ENCODE results near the gene TPST2.

TPST2 gene

GRCh38 chr22:26486394-26486793 is 103.5 kb downstream of the TPST2 start:
- Histone ChIP-seq H3K9ac (ENCODE audit: low read length) (no peak overlapping the region), H3K4me1 (ENCODE audit: low read length) (peaks cover 28% of the 10 kb centered on the region), H3K4me2 (ENCODE audit: low read length) (no peak overlapping the region), H3K36me3 (replicated peaks; ENCODE audit: low read depth, low read length) (peaks cover 35% of the 10 kb centered on the region), H3K4me3 (ENCODE audit: low read length) (no peak overlapping the region), H3K27me3 (ENCODE audit: low read depth, low read length) (no peaks in the 10 kb centered on the region), H2AFZ (ENCODE audit: low read depth, low read length) (no peak overlapping the region), H3K27ac (ENCODE audit: low read length) (no peak overlapping the region), H3K79me2 (ENCODE audit: low read length) (peaks cover 41% of the 10 kb centered on the region), H3K9me3 (ENCODE audit: insufficient read depth, low read length) (no peaks in the 10 kb centered on the region), H4K20me1 (ENCODE audit: insufficient read depth, low read length) (0 out of 2 replicates have a peak, but pooled peaks cover 4% of the 10 kb centered on the region)
- no peak for TF ChIP-seq CTCF (IDR thresholded peaks at IDR 0.05; ENCODE audit: low read depth, low read length)
- no peak for TF ChIP-seq EZH2phosphoT487 (IDR thresholded peaks at IDR 0.05; ENCODE audit: low read depth)

- TF ChIP-seq CTCF (IDR thresholded peaks at IDR 0.05; ENCODE audit: low read depth, low read length) (no peak), EZH2phosphoT487 (IDR thresholded peaks at IDR 0.05; ENCODE audit: low read depth) (no peak)
- Histone ChIP-seq H3K27me3 (ENCODE audit: low read depth, low read length) (no peaks in the 10 kb centered on the region), H4K20me1 (ENCODE audit: insufficient read depth, low read length) (0 out of 2 replicates have a peak, but pooled peaks cover 4% of the 10 kb centered on the region), H3K4me1 (ENCODE audit: low read length) (peaks cover 33% of the 10 kb centered on the region), H3K79me2 (ENCODE audit: low read length) (peaks cover 45% of the 10 kb centered on the region), H3K9ac (ENCODE audit: low read length) (no peak overlapping the region), H3K4me3 (ENCODE audit: low read length) (no peak overlapping the region), H3K36me3 (replicated peaks; ENCODE audit: low read depth, low read length) (peaks cover 33% of the 10 kb centered on the region), H3K4me2 (ENCODE audit: low read length) (no peak overlapping the region), H3K9me3 (ENCODE audit: insufficient read depth, low read length) (no peaks in the 10 kb centered on the region), H3K27ac (ENCODE audit: low read length) (no peak overlapping the region), H2AFZ (ENCODE audit: low read depth, low read length) (no peak overlapping the region)
Observed at GRCh38 chr22:26485806-26486390, 104.0 kb downstream of the TPST2 start.

- no peak overlapping the region for H2AFZ ChIP-seq (ENCODE audit: low read depth, low read length)
- H3K27me3 ChIP-seq (ENCODE audit: low read depth, low read length) = no peaks in the 10 kb centered on the region
- peak overlapping the region; percentile 87 for H3K4me3 ChIP-seq (ENCODE audit: low read length)
- peaks cover 42% of the 10 kb centered on the region for H3K4me1 ChIP-seq (ENCODE audit: low read length)
- peaks cover 31% of the 10 kb centered on the region for H3K36me3 ChIP-seq (replicated peaks; ENCODE audit: low read depth, low read length)
- TF ChIP-seq EZH2phosphoT487 (IDR thresholded peaks at IDR 0.05; ENCODE audit: low read depth) (no peak), CTCF (IDR thresholded peaks at IDR 0.05; ENCODE audit: low read depth, low read length) (no peak)
- peaks cover 53% of the 10 kb centered on the region for H3K79me2 ChIP-seq (ENCODE audit: low read length)
- no peaks in the 10 kb centered on the region for H3K9me3 ChIP-seq (ENCODE audit: insufficient read depth, low read length)
- no peak overlapping the region for H3K27ac ChIP-seq (ENCODE audit: low read length)
- H4K20me1 ChIP-seq (ENCODE audit: insufficient read depth, low read length) = 0 out of 2 replicates have a peak, but pooled peaks cover 4% of the 10 kb centered on the region
- no peak overlapping the region for H3K9ac ChIP-seq (ENCODE audit: low read length)
- peak overlapping the region; percentile 96 for H3K4me2 ChIP-seq (ENCODE audit: low read length)
Observed at GRCh38 chr22:26485013-26485412, 104.9 kb downstream of the TPST2 start.

- H3K27me3 ChIP-seq (ENCODE audit: low read depth, low read length) = no peaks in the 10 kb centered on the region
- 0 out of 2 replicates have a peak, but pooled peaks cover 4% of the 10 kb centered on the region for H4K20me1 ChIP-seq (ENCODE audit: insufficient read depth, low read length)
- H3K9me3 ChIP-seq (ENCODE audit: insufficient read depth, low read length) = no peaks in the 10 kb centered on the region
- peak overlapping the region; percentile 41 for H2AFZ ChIP-seq (ENCODE audit: low read depth, low read length)
- H3K79me2 ChIP-seq (ENCODE audit: low read length) = peaks cover 57% of the 10 kb centered on the region
- TF ChIP-seq EZH2phosphoT487 (IDR thresholded peaks at IDR 0.05; ENCODE audit: low read depth) = no peak
- H3K4me1 ChIP-seq (ENCODE audit: low read length) = peaks cover 48% of the 10 kb centered on the region
- H3K4me3 ChIP-seq (ENCODE audit: low read length) = peak overlapping the region; percentile 87
- H3K27ac ChIP-seq (ENCODE audit: low read length) = peak overlapping the region; percentile 65
- H3K36me3 ChIP-seq (replicated peaks; ENCODE audit: low read depth, low read length) = peaks cover 25% of the 10 kb centered on the region
- H3K9ac ChIP-seq (ENCODE audit: low read length) = peak overlapping the region; percentile 69
- peak overlapping the region; percentile 96 for H3K4me2 ChIP-seq (ENCODE audit: low read length)
Observed at GRCh38 chr22:26484360-26484706, 105.6 kb downstream of the TPST2 start.
